GM12873 (cell line): ENCODE results near the gene ST8SIA5.

Experiments
- TF ChIP-seq, protein P1 (sequence below): IDR thresholded peaks from 2 replicates; pipeline ENCODE4 v1.5.1; 2012; ENCODE audit warnings: low read depth, mild to moderate bottlenecking, moderate library complexity, low read length, control low read depth; ENCODE audit not compliant: insufficient read depth; ENCODE audit errors: missing control alignments

ST8SIA5 gene

GRCh38 chr18:46756559-46757201, at the start of gene ST8SIA5:
ST8SIA5 (minus strand) TSS chr18:46757053; CDS start chr18:46756508, 545 bp downstream.
- TF ChIP-seq, protein P1, sequence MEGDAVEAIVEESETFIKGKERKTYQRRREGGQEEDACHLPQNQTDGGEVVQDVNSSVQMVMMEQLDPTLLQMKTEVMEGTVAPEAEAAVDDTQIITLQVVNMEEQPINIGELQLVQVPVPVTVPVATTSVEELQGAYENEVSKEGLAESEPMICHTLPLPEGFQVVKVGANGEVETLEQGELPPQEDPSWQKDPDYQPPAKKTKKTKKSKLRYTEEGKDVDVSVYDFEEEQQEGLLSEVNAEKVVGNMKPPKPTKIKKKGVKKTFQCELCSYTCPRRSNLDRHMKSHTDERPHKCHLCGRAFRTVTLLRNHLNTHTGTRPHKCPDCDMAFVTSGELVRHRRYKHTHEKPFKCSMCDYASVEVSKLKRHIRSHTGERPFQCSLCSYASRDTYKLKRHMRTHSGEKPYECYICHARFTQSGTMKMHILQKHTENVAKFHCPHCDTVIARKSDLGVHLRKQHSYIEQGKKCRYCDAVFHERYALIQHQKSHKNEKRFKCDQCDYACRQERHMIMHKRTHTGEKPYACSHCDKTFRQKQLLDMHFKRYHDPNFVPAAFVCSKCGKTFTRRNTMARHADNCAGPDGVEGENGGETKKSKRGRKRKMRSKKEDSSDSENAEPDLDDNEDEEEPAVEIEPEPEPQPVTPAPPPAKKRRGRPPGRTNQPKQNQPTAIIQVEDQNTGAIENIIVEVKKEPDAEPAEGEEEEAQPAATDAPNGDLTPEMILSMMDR: no peak

- TF ChIP-seq, protein P1: no peak
Observed at GRCh38 chr18:46794607-46795006, 37.8 kb upstream of the ST8SIA5 start.

- TF ChIP-seq, protein P1: peak; percentile 25
Observed at GRCh38 chr18:46793565-46793964, 36.7 kb upstream of the ST8SIA5 start.

DNA sequence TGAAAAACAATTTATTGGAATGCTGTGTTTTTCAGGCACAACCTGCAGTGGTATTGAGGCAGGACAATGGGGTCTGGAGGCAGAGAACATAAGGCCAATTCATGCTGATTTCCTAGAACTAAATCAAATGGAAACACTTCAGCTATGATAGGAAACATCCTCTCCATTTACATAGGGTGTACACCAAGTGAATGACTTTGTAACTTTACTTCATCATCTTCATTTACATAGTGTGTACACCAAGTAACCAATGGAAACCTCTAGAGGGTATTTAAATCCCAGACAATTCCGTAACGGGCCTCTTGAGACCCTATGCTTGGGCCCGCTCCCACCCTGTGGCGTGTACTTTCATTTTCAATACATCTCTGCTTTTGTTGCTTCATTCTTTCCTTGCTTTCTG, 32.2 kb upstream of the ST8SIA5 start:
- TF ChIP-seq, protein P1: no peak

DNA sequence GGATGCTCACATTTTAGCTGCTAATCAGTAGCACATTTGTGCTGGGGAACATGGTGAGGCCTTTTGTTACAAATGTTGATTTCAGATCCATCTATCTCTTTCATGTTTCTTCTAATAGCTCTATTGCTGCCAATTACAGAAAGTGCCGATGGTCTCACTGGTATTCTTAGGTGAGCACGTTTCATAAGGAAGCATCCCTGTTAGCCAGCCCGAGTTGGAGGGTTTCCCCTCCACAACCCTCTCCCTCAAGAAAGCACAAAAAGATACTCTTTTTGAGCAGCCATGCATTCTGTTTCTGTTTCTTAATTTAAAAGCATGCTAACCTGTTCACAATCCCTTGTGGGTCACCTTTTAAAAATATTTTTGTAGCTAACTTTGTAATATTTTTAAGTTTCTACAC, 30.8 kb upstream of the ST8SIA5 start:
- TF ChIP-seq, protein P1: no peak

DNA sequence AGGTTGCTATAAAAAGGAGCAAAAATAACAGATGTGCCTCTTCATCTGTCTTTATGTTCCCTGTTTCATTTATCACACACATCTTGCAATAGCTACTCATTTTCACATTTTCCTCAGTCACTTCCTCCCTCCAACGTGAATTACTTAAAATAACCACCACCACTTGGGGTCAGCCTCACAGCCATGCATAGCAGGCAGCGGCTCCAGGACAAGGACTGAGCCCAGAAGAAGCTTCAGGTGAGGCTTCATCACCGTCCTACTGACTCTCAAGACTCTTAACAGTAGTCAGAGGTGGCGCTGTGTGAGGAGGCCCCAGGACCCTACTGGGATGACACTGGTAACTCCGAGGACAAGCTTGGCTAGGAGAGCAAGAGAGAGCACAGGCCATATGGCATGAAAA, 15.5 kb upstream of the ST8SIA5 start:
- TF ChIP-seq, protein P1: no peak

GRCh38 chr18:46771141-46771540, 14.3 kb upstream of the ST8SIA5 start:
- TF ChIP-seq, protein P1: no peak

- TF ChIP-seq, protein P1: no peak
Observed at GRCh38 chr18:46770708-46771107, 13.9 kb upstream of the ST8SIA5 start.
